H9 (cell line): ENCODE data around the gene AKIRIN2. TPM values are rescaled to one million over a fixed set of nuclear protein-coding genes. Genes with fewer than 3 reads are reported as not detected.

Experiments
- DNase-seq: peaks from one replicate; pipeline ENCODE4 v3.0.0-alpha.2; 2017
- H2AFZ ChIP-seq: one replicate; pipeline ENCODE4 v1.6.1; 2013; ENCODE audit warnings: mild to moderate bottlenecking, low read length, control low read depth, moderate library complexity
- H2AK5ac ChIP-seq: 2 replicates; pipeline ENCODE4 v1.6.1; 2013; ENCODE audit warnings: low read length, control low read depth, mixed read lengths; ENCODE audit not compliant: insufficient read length
- H2BK120ac ChIP-seq: one replicate; pipeline ENCODE4 v1.6.1; 2013; ENCODE audit warnings: low read depth, mild to moderate bottlenecking, low read length, control low read depth, inconsistent platforms; ENCODE audit not compliant: poor library complexity, severe bottlenecking
- H2BK12ac ChIP-seq: 2 replicates; pipeline ENCODE4 v1.6.1; 2013; ENCODE audit warnings: low read length, control low read depth, mixed read lengths, low read depth; ENCODE audit not compliant: insufficient read length
- H2BK15ac ChIP-seq: 2 replicates; pipeline ENCODE4 v1.6.1; 2013; ENCODE audit warnings: low read depth, low read length, control low read depth
- H2BK20ac ChIP-seq: one replicate; pipeline ENCODE4 v1.6.1; 2013; ENCODE audit warnings: low read depth, mild to moderate bottlenecking, low read length, control low read depth, inconsistent platforms; ENCODE audit not compliant: poor library complexity, severe bottlenecking
- H2BK5ac ChIP-seq: 2 replicates; pipeline ENCODE4 v1.6.1; 2013; ENCODE audit warnings: low read length, control low read depth, mixed read lengths; ENCODE audit not compliant: insufficient read length
- H3K14ac ChIP-seq: 2 replicates; pipeline ENCODE4 v1.6.1; 2013; ENCODE audit warnings: low read length, control low read depth; ENCODE audit not compliant: insufficient read depth
- H3K18ac ChIP-seq: 2 replicates; pipeline ENCODE4 v1.6.1; 2013; ENCODE audit warnings: low read depth, mild to moderate bottlenecking, mixed read lengths, low read length, control low read depth; ENCODE audit not compliant: insufficient read length
- H3K23ac ChIP-seq: 2 replicates; pipeline ENCODE4 v1.6.1; 2013; ENCODE audit warnings: low read length, control low read depth, mixed read lengths, low read depth; ENCODE audit not compliant: insufficient read length
- H3K23me2 ChIP-seq: 2 replicates; pipeline ENCODE4 v1.6.1; 2013; ENCODE audit warnings: low read depth, mild to moderate bottlenecking, mixed read lengths, low read length, control low read depth; ENCODE audit not compliant: insufficient read length, poor library complexity, severe bottlenecking
- H3K27ac ChIP-seq: 2 replicates; pipeline ENCODE4 v1.5.1; 2013; ENCODE audit warnings: low read length, control low read depth, mixed read lengths, low read depth; ENCODE audit not compliant: insufficient read length
- H3K27me3 ChIP-seq: 2 replicates; pipeline ENCODE4 v1.6.1; 2013; ENCODE audit warnings: low read length, control low read depth, inconsistent platforms; ENCODE audit not compliant: insufficient read depth
- H3K4ac ChIP-seq: 2 replicates; pipeline ENCODE4 v1.6.1; 2013; ENCODE audit warnings: low read depth, mild to moderate bottlenecking, control low read depth, inconsistent platforms, low read length, moderate library complexity
- H3K4me1 ChIP-seq: 2 replicates; pipeline ENCODE4 v1.6.1; 2013; ENCODE audit warnings: low read length, control low read depth, inconsistent platforms; ENCODE audit not compliant: insufficient read depth
- H3K4me2 ChIP-seq: 2 replicates; pipeline ENCODE4 v1.6.1; 2013; ENCODE audit warnings: low read length, control low read depth, mixed read lengths; ENCODE audit not compliant: insufficient read length, insufficient read depth
- H3K56ac ChIP-seq: 2 replicates; pipeline ENCODE4 v1.6.1; 2013; ENCODE audit warnings: low read depth, mild to moderate bottlenecking, mixed read lengths, low read length, control low read depth; ENCODE audit not compliant: insufficient read length
- H3K79me1 ChIP-seq: 2 replicates; pipeline ENCODE4 v1.6.1; 2013; ENCODE audit warnings: low read depth, mild to moderate bottlenecking, moderate library complexity, low read length, control low read depth, inconsistent platforms; ENCODE audit not compliant: insufficient read depth, poor library complexity, severe bottlenecking
- H3K79me2 ChIP-seq: 2 replicates; pipeline ENCODE4 v1.6.1; 2013; ENCODE audit warnings: low read length, control low read depth, inconsistent platforms; ENCODE audit not compliant: insufficient read depth
- H3K9ac ChIP-seq: 2 replicates; pipeline ENCODE4 v1.6.1; 2013; ENCODE audit warnings: low read length, control low read depth, mixed read lengths; ENCODE audit not compliant: insufficient read length; ENCODE audit errors: extremely low read depth
- H3K9me3 ChIP-seq: one replicate; pipeline ENCODE4 v1.6.1; 2013; ENCODE audit warnings: low read depth, low read length, inconsistent platforms; ENCODE audit not compliant: control insufficient read depth
- H3T11ph ChIP-seq: one replicate; pipeline ENCODE4 v1.6.1; 2013; ENCODE audit warnings: mild to moderate bottlenecking, low read length, control low read depth, inconsistent platforms
- H4K20me1 ChIP-seq: one replicate; pipeline ENCODE4 v1.6.1; 2013; ENCODE audit not compliant: control insufficient read depth, insufficient read length, insufficient read depth
- H4K5ac ChIP-seq: 2 replicates; pipeline ENCODE4 v1.6.1; 2013; ENCODE audit warnings: low read depth, mild to moderate bottlenecking, mixed read lengths, low read length, control low read depth; ENCODE audit not compliant: insufficient read length
- H4K8ac ChIP-seq: replicated peaks from 2 replicates; pipeline ENCODE4 v1.6.1; 2013; ENCODE audit warnings: low read length, control low read depth, mixed read lengths, low read depth; ENCODE audit not compliant: insufficient read length
- H4K91ac ChIP-seq: 2 replicates; pipeline ENCODE4 v1.6.1; 2013; ENCODE audit warnings: low read depth, mild to moderate bottlenecking, moderate library complexity, mixed read lengths, low read length, control low read depth; ENCODE audit not compliant: insufficient read length
- H3K27ac Mint-ChIP-seq, 3 experiments: 2 replicates in 2 of 3; 3 replicates in 1 of 3; pipeline ENCODE4 v1.8.0; 2020 to 2021; ENCODE audit warnings: mixed read lengths in 3 of 3, mild to moderate bottlenecking in 1 of 3, moderate library complexity in 1 of 3
- H3K27me3 Mint-ChIP-seq: 2 replicates; pipeline ENCODE4 v1.8.0; 2021; ENCODE audit warnings: low read depth, mild to moderate bottlenecking, moderate library complexity, mixed read lengths
- H3K36me3 Mint-ChIP-seq, 3 experiments: 2 replicates in 2 of 3; 3 replicates in 1 of 3; pipeline ENCODE4 v1.8.0; 2020 to 2021; ENCODE audit warnings: low read depth in 3 of 3, mixed read lengths in 3 of 3; ENCODE audit not compliant: insufficient read depth in 1 of 3
- H3K4me1 Mint-ChIP-seq, 2 experiments: 2 replicates each; pipeline ENCODE4 v1.8.0; 2020; ENCODE audit warnings: mixed read lengths in 2 of 2
- H3K4me3 Mint-ChIP-seq, 2 experiments: 2 replicates in 1 of 2; 3 replicates in 1 of 2; pipeline ENCODE4 v1.8.0; 2020 to 2021; ENCODE audit warnings: mild to moderate bottlenecking in 2 of 2, mixed read lengths in 2 of 2, moderate library complexity in 1 of 2
- H3K9me3 Mint-ChIP-seq, 2 experiments: 2 replicates in 1 of 2; 3 replicates in 1 of 2; pipeline ENCODE4 v1.8.0; 2020; ENCODE audit warnings: mild to moderate bottlenecking in 2 of 2, mixed read lengths in 2 of 2, moderate library complexity in 1 of 2
- CTCF ChIP-seq: fragments of 200-600 bp; sonication (generic); conservative IDR thresholded peaks from 3 replicates; pipeline ENCODE4 v1.8.0; 2021; ENCODE audit warnings: antibody characterized with exemption, mild to moderate bottlenecking
- WGBS: extraction: QIAGEN DNeasy Blood & Tissue Kit; methylation state at CpG from one replicate; pipeline ENCODE4 v1.1.7; 2013; ENCODE audit warnings: missing lambda C conversion rate, low lambda C conversion rate, mixed read lengths; ENCODE audit not compliant: insufficient read length; ENCODE audit errors: extremely low coverage; 5-methylcytosine and 5-hydroxymethylcytosine counted together
- total RNA-seq: library from RNA; stranded (reverse); gene quantifications from 2 replicates; pipeline ENCODE4 v1.2.1, GENCODE V29; 2021

The AKIRIN2 gene
- total RNA-seq, 1 experiment from 2014 or later: 75.7 TPM

- H3K4me1 Mint-ChIP-seq: peaks cover 9 to 10% of the 10 kb centered on the region in 2 experiments
- H2AFZ ChIP-seq: no peak overlapping the region
- 100% methylated on average over 1 of the region's 6 CpGs for WGBS
These were observed 28.1 kb upstream of the AKIRIN2 start for GRCh38 chr6:87729965-87730719.

More at GRCh38 chr6:87729965-87730719, 28.1 kb upstream of the AKIRIN2 start:
- no peak overlapping the region for H2AK5ac ChIP-seq
- H3K9me3 ChIP-seq: no peaks in the 10 kb centered on the region
- no peak overlapping the region for H3K4ac ChIP-seq
- H3K27me3 Mint-ChIP-seq: no peaks in the 10 kb centered on the region
- H3K79me2 ChIP-seq: no peaks in the 10 kb centered on the region
- H3K79me1 ChIP-seq: no peaks in the 10 kb centered on the region
- H4K8ac ChIP-seq: no peak overlapping the region
- no peak overlapping the region for H3T11ph ChIP-seq
- no peak overlapping the region for H3K18ac ChIP-seq
- DNase-seq: no peak
- H2BK20ac ChIP-seq: no peak overlapping the region
- no peaks in the 10 kb centered on the region for H3K23me2 ChIP-seq
- H2BK120ac ChIP-seq: no peak overlapping the region
- no peak overlapping the region for H3K27ac ChIP-seq
- H3K27ac Mint-ChIP-seq: no peak overlapping the region
- no peak overlapping the region for H2BK15ac ChIP-seq
- no peak overlapping the region for H3K56ac ChIP-seq
- H3K4me2 ChIP-seq: no peak overlapping the region
- no peaks in the 10 kb centered on the region for H3K4me1 ChIP-seq
- no peak overlapping the region for H3K23ac ChIP-seq
- H3K27me3 ChIP-seq: no peaks in the 10 kb centered on the region
- H3K9ac ChIP-seq: no peak overlapping the region
- H3K9me3 Mint-ChIP-seq: peaks cover 2 to 3% of the 10 kb centered on the region in 2 experiments; a peak in 4 of 5 replicates
- no peak overlapping the region for H4K91ac ChIP-seq
- no peak overlapping the region for H3K14ac ChIP-seq
- no peak for TF ChIP-seq CTCF
- peaks cover 0 to 3% (median 2%) of the 10 kb centered on the region in 3 experiments; a peak in 2 of 7 replicates for H3K36me3 Mint-ChIP-seq
- no peak overlapping the region for H4K5ac ChIP-seq
- H3K4me3 Mint-ChIP-seq: no peak overlapping the region
- no peak overlapping the region for H2BK5ac ChIP-seq
- no peak overlapping the region for H2BK12ac ChIP-seq
- no peaks in the 10 kb centered on the region for H4K20me1 ChIP-seq
